ENCODE results near the gene ITPR2.

ITPR2 gene

DNA sequence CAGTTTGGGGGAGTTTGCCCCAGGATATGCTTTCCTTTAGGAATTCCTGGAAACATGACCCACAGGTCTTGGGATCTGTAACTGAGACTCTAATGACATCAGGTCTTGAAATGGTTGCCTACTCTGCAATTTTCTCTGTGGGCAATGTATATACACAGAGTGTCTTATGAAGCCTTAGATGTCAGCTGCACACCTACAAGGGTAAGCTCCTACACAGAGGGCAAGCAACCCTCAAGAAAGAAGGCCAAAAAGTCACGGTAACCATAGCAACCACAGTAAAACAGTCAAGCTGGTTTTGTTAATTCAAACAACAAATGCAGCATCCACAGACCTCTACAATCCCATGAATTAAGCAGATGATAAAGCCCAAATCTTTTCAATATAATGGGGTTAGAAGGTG, 344.6 kb downstream of the ITPR2 start:
- TF ChIP-seq, protein P1, sequence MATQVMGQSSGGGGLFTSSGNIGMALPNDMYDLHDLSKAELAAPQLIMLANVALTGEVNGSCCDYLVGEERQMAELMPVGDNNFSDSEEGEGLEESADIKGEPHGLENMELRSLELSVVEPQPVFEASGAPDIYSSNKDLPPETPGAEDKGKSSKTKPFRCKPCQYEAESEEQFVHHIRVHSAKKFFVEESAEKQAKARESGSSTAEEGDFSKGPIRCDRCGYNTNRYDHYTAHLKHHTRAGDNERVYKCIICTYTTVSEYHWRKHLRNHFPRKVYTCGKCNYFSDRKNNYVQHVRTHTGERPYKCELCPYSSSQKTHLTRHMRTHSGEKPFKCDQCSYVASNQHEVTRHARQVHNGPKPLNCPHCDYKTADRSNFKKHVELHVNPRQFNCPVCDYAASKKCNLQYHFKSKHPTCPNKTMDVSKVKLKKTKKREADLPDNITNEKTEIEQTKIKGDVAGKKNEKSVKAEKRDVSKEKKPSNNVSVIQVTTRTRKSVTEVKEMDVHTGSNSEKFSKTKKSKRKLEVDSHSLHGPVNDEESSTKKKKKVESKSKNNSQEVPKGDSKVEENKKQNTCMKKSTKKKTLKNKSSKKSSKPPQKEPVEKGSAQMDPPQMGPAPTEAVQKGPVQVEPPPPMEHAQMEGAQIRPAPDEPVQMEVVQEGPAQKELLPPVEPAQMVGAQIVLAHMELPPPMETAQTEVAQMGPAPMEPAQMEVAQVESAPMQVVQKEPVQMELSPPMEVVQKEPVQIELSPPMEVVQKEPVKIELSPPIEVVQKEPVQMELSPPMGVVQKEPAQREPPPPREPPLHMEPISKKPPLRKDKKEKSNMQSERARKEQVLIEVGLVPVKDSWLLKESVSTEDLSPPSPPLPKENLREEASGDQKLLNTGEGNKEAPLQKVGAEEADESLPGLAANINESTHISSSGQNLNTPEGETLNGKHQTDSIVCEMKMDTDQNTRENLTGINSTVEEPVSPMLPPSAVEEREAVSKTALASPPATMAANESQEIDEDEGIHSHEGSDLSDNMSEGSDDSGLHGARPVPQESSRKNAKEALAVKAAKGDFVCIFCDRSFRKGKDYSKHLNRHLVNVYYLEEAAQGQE (IDR thresholded peaks at IDR 0.05; ENCODE audit: insufficient read depth in 1 of 2, low read depth in 2 of 2, low read length in 2 of 2), result no peak
- TF ChIP-seq SIN3A (IDR thresholded peaks at IDR 0.05; ENCODE audit: borderline replicate concordance, insufficient read depth, low read length) (no peak), FOXP2 (optimal IDR thresholded peaks at IDR 0.05; ENCODE audit: borderline replicate concordance, extremely low read depth, extremely low read length, insufficient read depth) (no peak), POLR2AphosphoS5 (IDR thresholded peaks at IDR 0.05; ENCODE audit: low read depth, low read length) (no peak), TAF1 (IDR thresholded peaks at IDR 0.05; ENCODE audit: borderline replicate concordance, insufficient read depth, low read length) (no peak)

DNA sequence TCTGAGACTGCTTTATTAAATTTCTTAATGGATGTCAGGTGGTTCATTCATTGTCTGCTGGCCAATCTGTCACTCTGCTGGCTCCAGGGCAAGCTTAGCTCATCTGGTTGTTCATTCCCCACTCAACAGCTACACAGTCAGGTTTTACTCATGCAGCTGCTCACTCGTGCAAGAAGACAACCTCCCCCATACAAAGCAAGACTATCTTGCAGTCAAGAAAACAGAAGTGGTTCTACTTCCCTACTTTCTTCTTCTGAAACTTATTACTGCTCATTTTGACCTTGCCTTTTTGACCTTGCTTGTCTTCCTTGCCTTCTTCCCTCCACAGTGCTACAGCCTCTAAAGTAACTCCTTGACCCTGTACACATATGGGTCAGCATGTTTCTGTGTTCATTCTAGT, 359.7 kb downstream of the ITPR2 start:
- TF ChIP-seq SIN3A (IDR thresholded peaks at IDR 0.05; ENCODE audit: borderline replicate concordance, insufficient read depth, low read length) (no peak), TAF1 (IDR thresholded peaks at IDR 0.05; ENCODE audit: borderline replicate concordance, insufficient read depth, low read length) (no peak), POLR2AphosphoS5 (IDR thresholded peaks at IDR 0.05; ENCODE audit: low read depth, low read length) (no peak), FOXP2 (optimal IDR thresholded peaks at IDR 0.05; ENCODE audit: borderline replicate concordance, extremely low read depth, extremely low read length, insufficient read depth) (no peak)
- TF ChIP-seq, protein P1 (IDR thresholded peaks at IDR 0.05; ENCODE audit: insufficient read depth in 1 of 2, low read depth in 2 of 2, low read length in 2 of 2), result no peak

DNA sequence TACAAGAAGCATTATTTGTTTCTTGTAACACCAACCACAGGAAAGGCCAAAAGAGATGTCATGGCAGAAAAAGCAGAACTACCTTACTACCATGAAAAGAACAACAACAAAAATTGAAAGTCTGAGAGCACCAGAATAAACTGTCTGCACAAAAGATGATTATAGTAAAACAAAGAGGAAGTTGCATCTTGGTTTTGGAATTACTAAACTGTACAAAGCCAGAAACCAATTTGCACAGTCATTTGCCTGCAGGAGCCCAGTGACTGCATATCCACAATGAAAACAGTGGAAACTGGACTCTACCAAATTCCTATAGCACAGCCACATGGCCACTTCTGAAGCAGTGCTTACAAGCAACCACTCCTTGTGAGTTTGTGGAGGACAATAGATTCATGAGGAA, 361.4 kb downstream of the ITPR2 start:
- TF ChIP-seq, protein P1 (IDR thresholded peaks at IDR 0.05; ENCODE audit: insufficient read depth in 1 of 2, low read depth in 2 of 2, low read length in 2 of 2), result no peak
- no peak for TF ChIP-seq TAF1 (IDR thresholded peaks at IDR 0.05; ENCODE audit: borderline replicate concordance, insufficient read depth, low read length)
- no peak for TF ChIP-seq FOXP2 (optimal IDR thresholded peaks at IDR 0.05; ENCODE audit: borderline replicate concordance, extremely low read depth, extremely low read length, insufficient read depth)

GRCh38 chr12:26469421-26470180, 363.4 kb downstream of the ITPR2 start:
- TF ChIP-seq TAF1 (IDR thresholded peaks at IDR 0.05; ENCODE audit: borderline replicate concordance, insufficient read depth, low read length) (no peak), FOXP2 (optimal IDR thresholded peaks at IDR 0.05; ENCODE audit: borderline replicate concordance, extremely low read depth, extremely low read length, insufficient read depth) (no peak), SIN3A (IDR thresholded peaks at IDR 0.05; ENCODE audit: borderline replicate concordance, insufficient read depth, low read length) (no peak), POLR2AphosphoS5 (IDR thresholded peaks at IDR 0.05; ENCODE audit: low read depth, low read length) (no peak)
- TF ChIP-seq, protein P1 (IDR thresholded peaks at IDR 0.05; ENCODE audit: insufficient read depth in 1 of 2, low read depth in 2 of 2, low read length in 2 of 2), result no peak

All from PFSK-1 (cell line).